Measurements from ENCODE around the gene PML.

The PML gene

GRCh38 chr15:73952913-73953750, 41.4 kb upstream of the PML start:
- TF ChIP-seq, protein P1, sequence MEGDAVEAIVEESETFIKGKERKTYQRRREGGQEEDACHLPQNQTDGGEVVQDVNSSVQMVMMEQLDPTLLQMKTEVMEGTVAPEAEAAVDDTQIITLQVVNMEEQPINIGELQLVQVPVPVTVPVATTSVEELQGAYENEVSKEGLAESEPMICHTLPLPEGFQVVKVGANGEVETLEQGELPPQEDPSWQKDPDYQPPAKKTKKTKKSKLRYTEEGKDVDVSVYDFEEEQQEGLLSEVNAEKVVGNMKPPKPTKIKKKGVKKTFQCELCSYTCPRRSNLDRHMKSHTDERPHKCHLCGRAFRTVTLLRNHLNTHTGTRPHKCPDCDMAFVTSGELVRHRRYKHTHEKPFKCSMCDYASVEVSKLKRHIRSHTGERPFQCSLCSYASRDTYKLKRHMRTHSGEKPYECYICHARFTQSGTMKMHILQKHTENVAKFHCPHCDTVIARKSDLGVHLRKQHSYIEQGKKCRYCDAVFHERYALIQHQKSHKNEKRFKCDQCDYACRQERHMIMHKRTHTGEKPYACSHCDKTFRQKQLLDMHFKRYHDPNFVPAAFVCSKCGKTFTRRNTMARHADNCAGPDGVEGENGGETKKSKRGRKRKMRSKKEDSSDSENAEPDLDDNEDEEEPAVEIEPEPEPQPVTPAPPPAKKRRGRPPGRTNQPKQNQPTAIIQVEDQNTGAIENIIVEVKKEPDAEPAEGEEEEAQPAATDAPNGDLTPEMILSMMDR (IDR thresholded peaks at IDR 0.05; ENCODE audit: low read depth, low read length, missing control alignments) = no peak
- H3K4me3 ChIP-seq (ENCODE audit: low read depth, low read length) = no peak overlapping the region
- in situ Hi-C loops (cut with HindIII; ENCODE audit: low sequenced_read_pairs) = no loop called here
- no peak for DNase-seq (ENCODE audit: low read depth)

DNA sequence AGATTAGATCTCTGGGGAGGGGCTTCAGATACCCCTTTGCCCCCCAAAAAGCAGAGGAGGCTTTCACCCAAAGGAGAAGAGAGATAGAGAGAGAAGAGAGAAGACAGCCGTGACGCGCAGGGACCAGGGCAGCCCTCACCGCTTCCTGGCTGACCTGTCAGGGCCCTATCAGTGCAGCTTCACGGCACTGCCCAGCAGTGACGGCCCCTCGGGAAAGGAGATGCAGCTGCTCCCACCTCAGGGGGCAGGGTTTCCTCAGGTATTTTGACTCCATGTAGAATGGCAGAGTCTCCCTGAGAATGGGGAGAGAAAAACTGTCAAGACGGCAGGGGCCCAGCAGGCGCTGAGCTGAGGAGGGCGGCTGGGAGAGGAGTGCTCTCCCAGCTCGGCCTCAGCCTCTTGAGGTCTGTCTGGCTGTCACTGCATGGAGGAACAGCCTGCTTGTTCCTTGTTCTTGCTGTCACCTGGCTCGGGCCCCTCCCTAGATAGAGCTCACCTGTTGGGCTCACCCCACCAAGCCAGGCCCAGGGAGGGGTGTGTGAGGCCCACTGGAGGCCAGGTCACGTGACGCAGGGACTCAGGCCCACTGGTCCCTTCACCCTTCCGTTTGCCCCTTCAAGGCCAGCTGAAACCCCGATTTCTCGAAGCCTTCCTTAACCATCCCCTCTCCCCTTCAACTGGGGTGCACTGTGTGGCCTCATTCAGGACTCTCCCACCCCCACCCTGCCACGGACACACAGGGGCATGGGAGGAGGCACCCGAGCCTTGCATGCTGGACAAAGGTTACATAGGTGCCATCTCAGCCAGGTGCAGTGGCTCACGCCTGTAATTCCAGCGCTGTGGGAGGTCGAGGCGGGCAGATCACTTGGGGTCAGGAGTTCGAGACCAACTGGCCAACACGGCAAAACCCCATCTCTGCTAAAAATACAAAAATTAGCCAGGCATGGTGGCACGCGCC, 40.0 kb upstream of the PML start:
- in situ Hi-C loops (cut with HindIII; ENCODE audit: low sequenced_read_pairs) = loop anchor here (5.0 kb wide), 1 partner anchor 88 kb away; no protein-coding TSS in a partner anchor
- TF ChIP-seq, protein P1 (IDR thresholded peaks at IDR 0.05; ENCODE audit: low read depth, low read length, missing control alignments) = no peak

DNA sequence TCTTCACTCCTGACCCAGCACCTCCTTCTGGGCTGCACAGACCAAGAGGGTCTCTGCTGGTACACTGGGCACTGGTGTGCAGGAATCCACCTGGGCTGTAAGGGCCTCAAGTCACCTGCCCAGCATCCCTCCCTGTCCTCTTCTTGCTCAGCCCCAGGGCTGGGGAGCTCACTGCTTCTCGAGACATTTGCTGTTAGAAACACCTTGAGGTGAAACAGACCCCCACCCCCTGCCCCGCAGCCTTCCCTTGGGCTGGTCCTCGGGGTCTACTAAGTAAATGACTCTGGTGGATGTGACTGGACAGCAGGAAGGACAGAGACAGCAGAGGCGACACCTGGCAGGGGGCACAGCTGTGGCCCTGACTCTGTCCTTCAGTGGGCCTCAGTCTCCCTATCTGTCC, 39.2 kb upstream of the PML start:
- no peak for DNase-seq (ENCODE audit: low read depth)
- TF ChIP-seq, protein P1 (IDR thresholded peaks at IDR 0.05; ENCODE audit: low read depth, low read length, missing control alignments) = no peak
- in situ Hi-C loops (cut with HindIII; ENCODE audit: low sequenced_read_pairs) = loop anchor here (5.0 kb wide), 1 partner anchor 87 kb away; no protein-coding TSS in a partner anchor
- no peak overlapping the region for H3K4me3 ChIP-seq (ENCODE audit: low read depth, low read length)

More for the DNA sequence above, 40.0 kb upstream of the PML start:
- H3K4me3 ChIP-seq (ENCODE audit: low read depth, low read length) = no peak overlapping the region
- DNase-seq (ENCODE audit: low read depth) = no peak

- in situ Hi-C loops (cut with HindIII; ENCODE audit: low sequenced_read_pairs) = loop anchor here (5.0 kb wide), 1 partner anchor 86 kb away; no protein-coding TSS in a partner anchor
- no peak for DNase-seq (ENCODE audit: low read depth)
- no peak overlapping the region for H3K4me3 ChIP-seq (ENCODE audit: low read depth, low read length)
- TF ChIP-seq, protein P1 (IDR thresholded peaks at IDR 0.05; ENCODE audit: low read depth, low read length, missing control alignments) = no peak
These were observed 38.4 kb upstream of the PML start for GRCh38 chr15:73955861-73956742.

GRCh38 chr15:73956743-73957135, 37.8 kb upstream of the PML start:
- in situ Hi-C loops (cut with HindIII; ENCODE audit: low sequenced_read_pairs) = loop anchor here (5.0 kb wide), 1 partner anchor 86 kb away; no protein-coding TSS in a partner anchor

More at GRCh38 chr15:73956743-73957135, 37.8 kb upstream of the PML start:
- DNase-seq (ENCODE audit: low read depth) = peak; percentile 84
- no peak overlapping the region for H3K4me3 ChIP-seq (ENCODE audit: low read depth, low read length)
- TF ChIP-seq, protein P1 (IDR thresholded peaks at IDR 0.05; ENCODE audit: low read depth, low read length, missing control alignments) = no peak

Measured in astrocyte of the cerebellum (primary cell).